OCI-M2 (cell line): Measurements from ENCODE around the gene PAF1.

Experiments used
- DNase-seq: peaks from one replicate; lab custom pipeline; 2025; ENCODE audit not compliant: unreplicated experiment; lab: John Stamatoyannopoulos, UW

The PAF1 gene

DNA sequence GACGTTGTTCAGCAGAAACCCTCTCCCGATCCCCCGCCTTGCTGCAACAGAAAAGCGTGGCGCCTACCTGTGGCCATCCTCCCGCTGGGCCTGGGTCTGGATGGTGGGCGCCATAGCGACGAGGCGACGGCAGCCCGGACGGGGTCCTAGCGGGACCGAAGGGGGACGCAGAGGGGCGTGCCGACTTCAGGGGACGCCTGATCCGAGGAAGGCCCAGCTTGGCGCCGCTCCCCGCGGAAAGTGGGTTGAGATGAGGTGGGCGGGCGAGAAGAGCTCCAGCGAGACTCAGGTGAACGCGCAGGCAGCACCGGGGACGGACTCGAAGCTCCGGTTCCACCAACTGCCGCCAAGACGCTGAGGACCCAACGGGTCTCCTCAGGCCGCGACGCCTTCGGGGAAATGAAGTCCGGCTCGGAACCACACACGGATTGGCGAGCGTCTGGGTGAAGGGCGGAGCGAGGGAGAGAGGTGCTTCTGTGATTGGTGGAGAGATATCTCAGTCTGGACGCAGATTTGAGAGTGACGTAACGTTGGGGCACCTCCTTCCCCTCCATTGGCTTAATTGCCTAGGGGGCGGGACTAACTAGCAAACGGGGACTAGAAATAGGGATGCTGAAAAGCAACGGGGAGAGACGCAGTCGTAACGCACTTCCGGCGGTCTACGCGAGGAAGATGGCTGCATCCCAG is at the start of gene PAF1, which contains the start of gene MED29:
Gene PAF1, minus strand, starts transcription at position 356 of the 687 bp plus-strand sequence. Its CDS starts 242 bp downstream, at position 114.
Gene MED29, plus strand, starts transcription at position 628 of the 687 bp plus-strand sequence. Its CDS starts 45 bp downstream, at position 673.
- DNase-seq, result peak; percentile 99

DNA sequence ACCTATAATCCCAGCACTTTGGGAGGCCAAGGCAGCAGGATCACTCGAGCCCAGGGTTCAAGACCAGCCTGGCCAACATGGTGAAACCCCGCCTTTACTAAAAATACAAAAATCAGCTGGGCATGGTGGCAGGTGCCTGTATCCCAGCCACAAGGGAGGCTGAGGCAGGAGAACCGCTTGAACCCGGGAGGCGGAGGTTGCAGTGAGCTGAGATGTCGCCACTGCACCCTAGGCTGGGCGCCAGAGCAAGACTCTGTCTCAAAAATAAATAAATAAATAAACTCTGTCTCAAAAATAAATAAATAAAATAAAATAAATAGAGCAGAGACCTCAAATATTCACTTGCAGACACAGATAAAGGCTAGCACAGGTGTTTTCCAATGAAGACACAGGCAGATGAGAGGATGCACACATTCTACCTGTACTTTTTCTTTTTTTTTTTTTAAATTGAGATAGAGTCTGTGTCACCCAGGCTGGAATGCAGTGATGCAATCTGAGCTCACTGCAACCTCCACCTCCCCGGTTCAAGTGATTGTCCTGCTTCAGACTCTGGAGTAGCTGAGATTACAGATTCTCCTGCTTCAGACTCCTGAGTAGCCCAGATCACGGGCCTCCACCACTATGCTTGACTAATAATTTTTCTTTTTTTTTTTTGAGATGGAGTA is 47.5 kb upstream of the PAF1 start:
- DNase-seq, result no peak

DNA sequence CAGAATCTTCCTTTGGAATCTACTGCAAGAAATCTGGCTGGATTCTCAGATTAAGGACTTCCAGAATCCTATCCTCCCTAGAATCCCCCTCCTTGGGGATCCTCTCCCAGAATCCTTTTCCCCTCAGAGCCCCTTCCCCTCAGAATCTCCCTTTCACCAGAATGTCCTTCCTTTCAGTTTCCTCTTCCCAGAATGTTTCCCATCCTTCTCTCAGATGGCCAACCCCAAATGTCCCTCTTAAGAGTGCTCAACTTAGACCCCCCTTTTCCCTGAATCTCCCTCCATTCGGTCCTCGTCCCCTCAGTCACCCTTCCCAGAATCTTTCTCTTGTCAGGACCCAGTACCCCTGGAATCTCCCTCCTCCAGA is 45.4 kb upstream of the PAF1 start:
- no peak for DNase-seq

DNA sequence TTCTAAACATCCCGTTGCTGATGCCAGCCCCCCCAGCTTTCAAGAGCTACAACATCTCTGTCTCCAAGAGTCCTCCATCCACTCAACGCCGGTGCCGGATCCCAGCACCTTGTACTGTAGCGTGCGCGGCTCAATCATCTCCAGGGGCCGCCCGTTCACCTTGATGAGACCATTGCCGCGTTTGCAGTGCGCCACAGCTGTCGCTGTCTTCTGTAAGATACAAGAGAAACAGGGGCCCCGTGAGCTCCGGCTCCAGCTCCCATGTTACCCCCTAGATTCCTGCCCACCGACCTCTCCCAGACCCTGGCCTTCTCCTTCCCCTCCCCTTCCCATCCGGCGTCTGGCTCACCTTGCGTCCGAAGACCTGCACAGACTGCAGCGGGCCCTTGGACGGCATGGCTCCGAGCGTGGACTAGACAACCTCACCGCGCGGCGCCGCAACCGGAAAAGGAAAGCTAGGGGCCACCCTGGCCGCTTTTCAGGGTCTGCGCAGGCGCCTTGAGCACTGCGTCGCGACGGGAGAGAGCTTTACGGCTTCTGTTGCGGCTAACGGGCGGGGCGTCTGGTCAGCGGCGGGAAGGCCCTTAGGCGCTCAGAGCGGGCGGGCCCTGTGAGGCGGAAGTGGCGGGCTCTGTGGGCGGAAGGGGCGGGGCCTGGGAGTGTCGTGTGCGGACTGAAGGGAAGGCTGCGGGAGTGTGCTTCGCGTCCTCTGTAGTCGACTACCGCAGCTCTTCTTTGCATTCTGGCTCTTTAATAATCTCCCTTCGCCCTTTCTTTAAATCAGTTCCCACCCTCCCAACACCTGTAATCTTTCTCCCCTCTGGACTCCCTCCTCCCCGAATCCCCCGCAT is 44.8 kb upstream of the PAF1 start, which contains the start of gene RPS16:
Gene RPS16, minus strand, starts transcription at position 451 of the 851 bp plus-strand sequence. Its CDS starts 54 bp downstream, at position 397.
- peak; percentile 98 for DNase-seq

DNA sequence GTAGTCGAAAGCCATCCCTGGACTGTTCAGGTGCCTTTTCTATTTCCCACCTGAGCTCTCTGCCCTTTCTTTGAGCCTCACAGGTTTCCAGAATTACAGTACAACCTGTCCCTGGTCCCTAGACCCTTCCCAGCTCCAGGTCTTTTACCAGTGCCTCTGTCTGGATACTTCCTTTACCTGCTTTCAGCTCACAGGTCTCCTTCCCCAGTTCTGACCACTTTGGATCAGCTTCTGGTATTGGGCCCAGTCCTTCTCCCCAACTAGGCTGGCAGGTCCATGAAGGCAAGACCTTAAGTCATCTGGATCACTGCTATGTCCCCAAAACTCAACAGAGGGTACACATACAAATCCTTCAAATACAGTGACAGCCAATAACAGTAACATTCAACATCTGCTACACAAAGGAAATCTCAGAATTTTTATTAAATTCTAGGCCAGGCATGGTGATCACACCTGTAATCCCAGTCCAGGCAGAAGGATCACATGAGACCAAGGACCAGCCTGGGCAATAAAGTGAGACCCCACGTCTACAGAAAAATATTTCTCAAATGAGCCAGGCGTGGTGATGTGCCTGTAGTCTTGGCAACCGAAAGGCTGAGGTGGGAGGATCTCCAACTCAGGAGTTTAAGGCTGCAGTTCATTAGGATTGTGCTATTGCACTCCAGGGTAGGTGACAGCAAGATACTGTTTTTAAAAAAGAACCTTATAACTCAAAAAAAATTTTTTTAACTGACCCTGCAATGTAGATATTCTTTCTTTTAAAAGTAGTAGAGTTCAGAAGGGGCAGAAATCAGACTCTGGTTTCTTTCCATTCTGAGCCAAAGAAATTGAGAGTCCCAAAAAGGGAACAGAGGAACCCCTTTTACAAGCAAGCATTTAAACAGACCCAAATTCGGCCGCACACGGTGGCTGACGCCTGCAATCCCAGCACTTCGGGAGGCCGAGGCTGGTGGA is 43.5 kb upstream of the PAF1 start:
- no peak for DNase-seq

DNA sequence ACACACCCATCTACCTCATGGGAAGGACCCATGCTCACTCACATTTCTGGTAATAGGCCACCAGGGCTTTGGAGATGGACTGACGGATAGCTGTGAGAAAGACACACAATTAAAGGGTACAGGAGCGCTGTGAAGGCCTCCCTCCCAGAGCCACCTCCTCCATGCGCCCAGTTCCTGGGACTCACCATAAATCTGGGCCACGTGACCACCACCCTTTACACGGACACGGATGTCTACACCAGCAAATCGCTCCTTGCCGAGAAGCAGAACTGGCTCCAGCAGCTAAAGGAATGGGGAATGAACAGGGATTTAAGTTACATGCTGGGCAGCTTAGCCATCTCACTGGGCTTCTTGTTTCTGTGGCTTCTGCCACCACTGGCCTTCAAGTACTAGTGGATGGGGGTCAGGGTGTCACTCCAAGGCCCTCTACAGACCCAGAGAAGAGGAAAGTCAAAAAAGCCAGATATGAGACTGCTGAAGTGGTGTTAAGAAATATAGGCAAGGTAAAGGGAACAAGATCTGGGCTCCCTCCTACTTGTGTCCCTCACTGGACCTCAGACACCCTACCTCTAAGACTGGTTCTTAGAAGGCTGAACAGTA is 42.7 kb upstream of the PAF1 start:
- no peak for DNase-seq

DNA sequence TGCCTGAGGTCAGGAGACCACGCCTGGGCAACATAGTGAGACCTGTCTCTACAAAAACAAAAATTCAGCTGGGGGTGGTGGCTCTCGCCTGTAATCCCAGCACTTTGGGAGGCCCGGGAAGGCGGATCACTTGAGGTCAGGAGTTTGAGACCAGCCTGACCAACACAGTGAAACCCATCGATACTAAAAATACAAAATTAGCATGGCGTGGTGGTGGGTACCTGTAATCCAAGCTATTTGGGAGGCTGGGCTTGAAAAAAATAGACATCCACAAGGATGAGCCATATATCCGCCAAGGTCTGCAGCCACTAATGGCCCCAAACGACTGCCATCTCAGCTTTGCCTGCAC is 41.7 kb upstream of the PAF1 start:
- no peak for DNase-seq

DNA sequence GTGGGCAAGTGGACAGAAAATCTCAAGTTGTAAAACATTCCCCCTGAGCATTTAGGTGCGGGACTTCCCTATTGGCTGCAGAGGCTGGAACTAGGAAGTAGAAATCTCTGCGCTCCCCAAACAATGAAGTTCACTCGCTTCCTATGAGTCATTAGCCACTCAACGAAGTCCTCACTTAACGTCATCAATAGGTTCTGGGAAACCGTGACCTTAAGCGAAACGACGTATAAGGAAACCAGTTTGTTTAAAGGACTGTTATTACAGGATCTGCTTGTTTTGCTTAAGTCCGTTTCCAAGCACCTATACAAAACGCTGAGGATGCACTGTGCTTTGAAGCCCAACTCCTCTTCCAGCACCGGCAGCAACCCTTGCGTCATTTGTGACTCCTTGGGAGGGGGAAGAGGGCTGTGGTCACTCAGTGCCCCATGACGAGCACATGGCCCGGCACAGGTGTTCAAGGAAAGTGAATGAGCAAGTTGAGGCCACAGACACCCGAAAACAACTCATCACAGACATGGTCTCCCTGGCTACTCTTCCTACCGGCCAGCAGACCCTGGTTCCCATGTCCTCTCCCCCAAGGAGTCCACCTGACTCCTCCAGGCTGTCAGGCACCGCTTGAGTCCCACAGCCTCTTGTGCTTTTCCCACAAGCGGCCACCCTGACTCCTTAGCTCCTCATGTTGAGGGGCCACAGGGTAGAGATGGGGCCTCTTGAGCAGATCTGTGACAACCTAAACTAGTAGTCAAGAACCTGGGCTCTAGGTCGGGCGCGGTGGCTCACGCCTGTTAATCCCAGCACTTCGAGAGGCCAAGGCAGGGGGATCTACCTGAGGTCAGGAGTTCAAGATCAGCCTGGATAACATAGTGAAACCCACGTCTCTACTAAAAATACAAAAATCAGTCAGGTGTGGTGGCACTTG is 40.0 kb upstream of the PAF1 start:
- no peak for DNase-seq

DNA sequence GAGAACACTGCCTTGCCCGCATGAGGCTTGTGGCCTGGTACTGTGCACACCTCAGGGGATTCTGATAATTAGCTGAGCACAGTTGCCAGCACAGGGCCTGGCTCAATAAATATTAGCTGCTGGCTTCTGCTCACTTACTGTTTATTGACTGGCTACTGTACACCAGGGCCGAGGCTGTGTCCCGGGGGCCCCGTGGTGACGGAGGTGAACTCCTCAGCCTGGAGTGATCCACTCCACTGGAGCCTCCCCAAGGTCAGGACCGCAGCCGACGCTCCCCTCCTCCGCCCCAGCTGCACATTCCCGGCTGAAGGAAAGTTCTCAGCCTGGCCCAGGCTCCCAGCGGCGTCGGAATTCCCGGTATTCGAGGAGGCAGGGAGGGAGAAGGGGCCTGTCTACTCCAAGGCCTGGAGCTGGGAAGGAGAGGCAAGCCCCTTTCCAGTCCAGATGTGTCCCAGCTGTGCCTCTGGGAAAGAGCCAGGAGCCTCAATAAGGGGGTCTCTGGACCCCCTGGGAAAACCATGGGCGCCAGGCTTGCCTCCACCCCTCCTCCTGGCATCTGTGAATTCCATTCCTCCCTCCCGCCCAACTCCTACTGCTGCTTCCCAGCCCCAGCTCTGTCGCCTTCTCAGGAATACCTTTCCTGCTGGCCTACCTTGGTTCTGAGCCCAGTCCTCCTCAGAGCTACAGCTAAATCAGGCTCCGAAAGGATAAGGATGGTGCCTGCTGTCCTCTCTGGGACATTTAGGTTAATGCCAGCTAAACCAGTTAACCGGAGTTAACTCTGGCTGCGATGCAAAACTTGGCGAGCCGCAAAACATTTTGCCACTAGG is 37.6 kb upstream of the PAF1 start:
- DNase-seq, result no peak

DNA sequence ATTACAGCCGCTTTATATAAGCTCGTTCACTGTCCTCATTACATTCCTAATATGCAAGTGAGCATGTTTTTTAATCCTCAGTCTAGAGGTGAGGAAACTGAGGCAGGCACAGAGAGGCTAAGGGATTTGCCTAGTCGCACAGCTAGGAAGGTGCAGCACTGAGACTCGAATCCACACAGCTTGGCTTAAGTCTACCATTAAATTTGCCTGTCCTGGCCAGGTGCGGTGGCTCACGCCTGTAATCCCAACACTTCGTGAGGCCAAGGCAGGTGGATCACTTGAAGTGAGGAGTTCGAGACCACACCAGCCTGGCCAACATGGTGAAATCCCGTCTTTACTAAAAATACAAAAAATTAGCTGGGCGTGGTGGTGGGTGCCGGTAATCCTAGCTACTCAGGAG is 36.8 kb upstream of the PAF1 start:
- DNase-seq, result no peak

DNA sequence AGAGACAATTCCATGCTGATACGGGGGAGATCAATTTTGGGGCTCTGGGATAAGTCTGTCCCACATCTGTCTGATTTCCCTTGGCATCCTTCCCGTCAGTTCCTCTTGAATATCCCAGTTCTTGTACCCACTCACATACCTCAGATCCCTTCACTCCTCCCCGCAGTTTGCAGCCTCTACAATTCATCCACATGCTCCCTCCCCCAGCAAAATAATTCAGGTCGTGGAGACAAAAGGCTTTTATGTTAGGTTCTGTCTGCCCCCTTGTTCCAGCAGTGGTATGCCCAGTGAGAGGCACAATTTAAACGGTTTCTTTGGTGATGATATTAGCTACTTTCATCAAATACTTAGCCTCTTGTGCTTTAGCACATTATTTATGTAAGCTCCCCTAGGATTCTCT is 35.3 kb upstream of the PAF1 start:
- DNase-seq, result no peak

DNA sequence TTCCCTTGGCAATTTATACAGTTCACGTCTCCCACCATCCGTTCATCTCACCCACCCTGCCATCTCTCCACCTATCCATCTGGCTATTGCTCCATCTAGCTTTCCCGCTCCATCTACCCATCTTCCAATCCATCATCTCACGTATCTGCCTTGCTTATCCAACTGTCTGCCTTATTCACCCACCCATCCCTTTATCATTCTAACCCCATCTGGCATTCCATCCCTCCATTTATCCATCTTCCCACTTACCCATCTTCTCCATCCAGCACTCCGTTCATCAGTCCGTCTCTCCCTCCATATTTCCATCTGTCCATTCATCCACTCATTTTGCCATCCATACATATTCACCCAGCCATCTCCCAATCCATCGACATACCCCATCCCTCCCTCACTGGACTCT is 34.8 kb upstream of the PAF1 start:
- no peak for DNase-seq

DNA sequence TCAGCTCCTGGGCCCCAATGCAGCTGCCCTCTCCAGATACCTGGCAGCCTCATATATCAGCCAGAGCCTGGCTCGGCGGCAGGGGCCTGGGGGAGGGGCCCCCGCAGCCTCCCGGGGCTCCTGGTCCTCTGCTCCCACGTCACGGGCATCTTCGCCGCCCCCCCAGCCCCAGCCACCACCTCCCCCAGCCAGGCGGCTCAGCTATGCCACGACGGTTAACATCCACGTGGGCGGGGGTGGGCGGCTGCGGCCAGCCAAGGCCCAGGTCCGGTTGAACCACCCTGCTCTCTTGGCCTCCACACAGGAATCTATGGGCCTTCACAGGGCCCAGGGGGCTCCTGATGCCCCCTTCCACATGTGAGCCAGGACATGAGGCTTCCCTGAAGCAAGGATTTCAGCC is 34.0 kb upstream of the PAF1 start:
- no peak for DNase-seq

DNA sequence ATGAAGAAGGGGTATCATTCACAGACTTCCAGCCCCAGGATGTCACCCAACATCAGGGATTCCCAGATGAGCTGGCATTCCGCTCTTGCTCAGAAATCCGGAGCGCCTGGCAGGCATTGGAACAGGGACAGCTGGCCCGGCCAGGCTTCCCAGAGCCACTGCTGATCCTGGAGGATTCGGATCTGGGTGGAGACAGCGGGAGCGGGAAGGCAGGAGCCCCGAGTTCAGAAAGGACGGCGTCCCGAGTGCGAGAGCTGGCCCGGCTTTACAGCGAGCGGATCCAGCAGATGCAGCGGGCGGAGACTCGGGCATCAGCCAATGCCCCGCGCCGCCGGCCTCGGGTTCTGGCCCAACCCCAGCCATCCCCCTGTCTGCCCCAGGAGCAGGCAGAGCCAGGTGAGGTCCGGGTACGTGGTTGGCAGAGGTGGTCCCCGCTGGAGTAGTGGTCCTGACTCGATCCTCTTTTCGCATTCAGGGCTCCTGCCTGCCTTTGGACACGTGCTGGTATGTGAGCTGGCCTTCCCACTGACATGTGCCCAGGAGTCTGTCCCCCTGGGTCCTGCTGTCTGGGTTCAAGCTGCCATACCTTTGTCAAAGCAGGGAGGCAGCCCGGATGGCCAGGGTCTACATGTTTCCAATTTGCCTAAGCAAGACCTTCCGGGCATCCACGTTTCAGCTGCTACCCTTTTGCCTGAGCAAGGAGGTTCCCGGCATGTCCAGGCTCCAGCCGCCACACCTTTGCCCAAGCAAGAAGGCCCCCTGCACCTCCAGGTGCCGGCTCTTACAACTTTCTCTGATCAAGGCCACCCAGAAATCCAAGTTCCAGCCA is 32.6 kb upstream of the PAF1 start:
- no peak for DNase-seq

DNA sequence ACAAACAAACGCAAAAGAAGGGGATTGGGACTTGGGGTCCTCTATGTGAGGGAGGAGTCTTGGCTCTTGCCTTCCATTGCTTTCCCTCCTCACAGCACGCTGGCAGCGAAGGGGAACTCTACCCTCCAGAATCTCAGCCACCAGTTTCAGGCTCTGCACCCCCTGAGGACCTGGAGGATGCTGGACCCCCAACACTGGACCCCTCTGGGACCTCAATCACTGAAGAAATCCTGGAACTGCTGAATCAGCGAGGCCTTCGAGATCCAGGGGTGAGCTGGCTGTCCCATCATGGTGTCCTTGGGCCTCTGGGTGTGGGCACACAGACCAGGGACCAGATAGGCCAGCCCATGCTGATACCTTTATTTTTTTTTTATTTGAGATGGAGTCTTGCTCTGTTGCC is 31.1 kb upstream of the PAF1 start:
- no peak for DNase-seq

DNA sequence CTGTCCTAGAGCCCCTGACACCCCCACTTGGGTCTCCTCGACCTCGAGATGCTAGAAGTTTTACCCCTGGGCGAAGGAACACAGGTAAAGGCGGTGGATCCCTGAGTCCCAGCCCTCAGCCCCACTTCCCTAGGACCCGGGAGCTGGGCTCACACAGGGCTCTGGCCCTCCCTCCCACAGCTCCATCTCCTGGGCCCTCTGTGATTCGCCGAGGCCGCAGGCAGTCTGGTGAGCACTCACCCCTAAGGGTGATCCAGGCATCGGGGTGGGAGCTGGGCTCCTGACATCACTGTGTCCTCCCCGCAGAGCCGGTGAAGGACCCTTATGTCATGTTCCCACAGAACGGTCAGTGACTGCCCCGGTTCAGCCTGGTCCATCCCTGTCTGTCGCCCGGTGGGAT is 29.9 kb upstream of the PAF1 start:
- DNase-seq, result no peak

DNA sequence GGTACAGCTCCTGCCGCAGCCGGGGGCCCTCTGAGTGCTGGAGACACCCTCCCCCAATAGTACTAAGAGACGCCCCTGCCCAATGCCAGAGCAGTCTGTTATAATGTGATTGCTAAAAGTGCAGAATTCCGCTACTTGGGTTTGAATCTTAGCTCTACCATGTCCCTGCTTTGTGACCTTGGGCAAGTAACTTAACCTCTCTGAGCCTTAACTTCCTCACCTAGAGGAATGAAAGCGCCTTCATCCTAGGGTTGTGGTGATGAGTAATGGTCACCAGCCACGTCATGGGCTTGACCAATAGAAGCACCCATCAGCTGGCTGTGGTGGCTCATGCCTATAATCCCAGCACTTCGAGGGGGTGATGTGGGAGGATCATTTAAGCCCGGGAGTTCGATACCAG is 28.1 kb upstream of the PAF1 start:
- no peak for DNase-seq
